NCI-H2081 treated with DMSO at 0.1 percent for 48 hours (cell line): ENCODE measurements around the gene RNF141.
A peak's percentile ranks its signal among the peaks of the same experiment; 100 is the strongest.

Experiments used
- DNase-seq: peaks from one replicate; lab custom pipeline; 2025; lab: John Stamatoyannopoulos, UW

Gene RNF141, protein sequence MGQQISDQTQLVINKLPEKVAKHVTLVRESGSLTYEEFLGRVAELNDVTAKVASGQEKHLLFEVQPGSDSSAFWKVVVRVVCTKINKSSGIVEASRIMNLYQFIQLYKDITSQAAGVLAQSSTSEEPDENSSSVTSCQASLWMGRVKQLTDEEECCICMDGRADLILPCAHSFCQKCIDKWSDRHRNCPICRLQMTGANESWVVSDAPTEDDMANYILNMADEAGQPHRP

GRCh38 chr11:10540915-10541560 is at the start of gene RNF141:
Gene RNF141, minus strand, starts transcription at chr11:10541187. Its CDS starts 7,029 bp downstream, at chr11:10534158.
- peak; percentile 83 for DNase-seq

DNA sequence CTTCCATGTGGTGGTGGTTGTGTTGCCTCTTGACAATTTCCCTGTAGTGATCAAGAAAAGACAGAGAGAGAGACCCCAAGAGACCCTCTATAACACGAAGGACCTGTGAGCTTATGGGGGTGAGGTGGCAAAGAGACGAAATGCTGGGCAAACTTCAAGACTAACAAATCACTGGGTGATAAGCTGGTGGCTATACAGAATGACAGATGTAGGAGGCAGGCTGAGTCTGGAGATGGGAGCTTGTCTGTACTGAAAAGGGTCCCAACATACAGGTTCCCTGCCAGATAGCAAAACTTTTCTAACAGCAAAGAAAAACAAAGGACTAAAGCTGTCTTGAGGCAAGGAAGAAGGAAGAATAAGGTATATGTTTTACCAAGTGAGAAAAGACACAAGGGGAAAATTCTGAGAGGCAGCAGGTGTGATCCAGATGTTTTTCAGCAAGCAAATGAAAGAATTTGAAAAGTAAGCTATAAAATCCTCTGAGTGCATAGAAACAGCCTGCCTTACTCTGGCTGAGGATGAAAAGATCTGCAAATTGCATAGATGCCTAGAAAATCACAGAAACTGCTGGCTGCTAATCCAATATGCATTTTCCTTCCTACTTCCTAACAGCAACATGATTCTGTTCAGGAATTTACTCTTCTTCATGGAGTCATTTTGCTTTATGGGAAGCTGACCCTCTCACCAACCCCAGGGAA is 49.4 kb upstream of the RNF141 start:
- DNase-seq: no peak

- no peak for DNase-seq
Observed at GRCh38 chr11:10588904-10589303, 47.9 kb upstream of the RNF141 start.

DNA sequence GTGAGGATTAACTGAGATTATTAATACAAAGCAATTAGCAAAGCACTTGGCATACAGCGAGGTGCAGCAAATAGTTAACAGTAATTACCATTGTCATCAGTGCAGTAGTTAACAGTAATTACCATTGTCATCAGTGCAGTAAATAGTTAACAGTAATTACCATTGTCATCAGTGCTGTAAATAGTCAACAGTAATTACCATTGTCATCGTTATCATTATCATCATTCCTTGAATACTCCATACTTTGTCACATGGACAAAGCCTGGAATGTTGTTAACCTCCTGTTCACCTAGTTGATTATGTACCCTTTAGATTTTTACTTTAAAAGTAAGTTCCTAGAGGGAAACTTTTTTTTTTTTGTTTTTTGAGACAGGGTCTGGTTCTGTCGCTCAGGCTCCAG is 47.0 kb upstream of the RNF141 start:
- DNase-seq: no peak

- DNase-seq: no peak
Observed at GRCh38 chr11:10587388-10587787, 46.4 kb upstream of the RNF141 start.

- no peak for DNase-seq
Observed at GRCh38 chr11:10584071-10584501, 43.1 kb upstream of the RNF141 start.

DNA sequence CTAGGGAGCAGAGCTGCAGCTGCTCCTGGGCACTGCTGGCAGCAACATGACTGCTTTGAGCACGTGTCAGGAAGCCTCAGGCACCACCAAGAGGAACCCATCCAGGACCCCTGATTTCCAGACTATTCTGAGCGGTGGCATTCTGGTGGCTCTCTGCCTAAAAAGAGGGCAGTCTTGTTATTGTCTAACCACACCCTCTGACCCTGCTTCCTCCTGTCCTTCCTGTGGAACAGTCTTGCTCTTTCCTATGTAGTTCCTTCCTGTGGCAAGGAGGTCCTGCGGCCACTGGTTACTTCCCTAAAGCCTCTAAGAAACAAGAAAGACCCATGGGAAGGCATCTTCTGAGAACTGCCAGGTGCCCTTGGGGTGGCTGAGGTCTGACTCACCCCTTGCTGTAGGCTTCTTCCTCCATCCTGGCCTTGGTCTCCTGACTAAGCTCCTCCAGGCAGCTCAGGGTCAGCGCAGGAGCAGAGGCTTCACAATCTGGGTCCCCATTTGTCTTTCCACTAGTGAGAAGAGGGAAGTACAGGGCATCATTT is 40.6 kb upstream of the RNF141 start:
- no peak for DNase-seq

DNA sequence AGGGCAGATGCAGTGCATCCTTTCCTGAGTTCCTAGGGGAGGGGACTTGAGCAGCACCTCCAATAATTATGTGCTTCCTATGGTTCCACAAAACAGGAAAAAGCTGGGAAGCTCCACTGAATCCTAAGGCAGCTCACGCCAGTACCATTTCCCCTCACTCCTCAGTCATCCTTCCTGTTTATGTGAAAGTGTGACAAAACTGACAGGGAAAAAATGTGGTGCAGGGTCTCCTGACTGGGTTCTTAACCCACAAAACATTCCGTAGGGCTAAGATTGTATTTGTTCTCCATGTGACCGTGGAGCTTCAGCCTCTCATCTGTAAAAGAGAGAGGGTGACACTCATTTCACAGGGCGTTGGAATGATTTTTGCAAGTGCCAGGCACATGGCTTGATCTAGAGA is 39.6 kb upstream of the RNF141 start:
- DNase-seq: no peak

DNA sequence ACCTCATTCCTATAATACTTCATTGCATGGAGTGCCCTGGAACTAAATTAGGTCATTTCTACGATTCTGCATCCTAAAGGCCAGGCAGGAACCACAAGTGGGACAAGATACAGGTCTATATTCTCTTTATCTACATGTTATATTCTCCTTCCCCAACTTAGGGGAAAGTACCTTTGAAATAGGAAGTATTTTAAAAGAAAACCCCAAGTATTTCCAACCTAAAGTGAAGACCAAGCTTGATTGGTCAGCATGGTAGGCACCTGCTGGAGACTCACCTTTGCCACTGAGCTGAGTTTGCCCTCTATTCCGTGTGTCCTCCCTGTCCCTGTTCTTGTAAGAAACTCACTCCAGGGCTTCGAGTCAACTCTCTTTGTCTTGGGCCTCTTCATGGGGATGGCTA is 38.7 kb upstream of the RNF141 start:
- no peak for DNase-seq

- no peak for DNase-seq
Observed at GRCh38 chr11:10576035-10576398, 35.0 kb upstream of the RNF141 start.

GRCh38 chr11:10575346-10576034 is 34.5 kb upstream of the RNF141 start:
- DNase-seq: no peak

GRCh38 chr11:10573556-10573955 is 32.6 kb upstream of the RNF141 start:
- DNase-seq: no peak

- no peak for DNase-seq
Observed at GRCh38 chr11:10573028-10573427, 32.0 kb upstream of the RNF141 start.

- no peak for DNase-seq
Observed at GRCh38 chr11:10572533-10572932, 31.5 kb upstream of the RNF141 start.

DNA sequence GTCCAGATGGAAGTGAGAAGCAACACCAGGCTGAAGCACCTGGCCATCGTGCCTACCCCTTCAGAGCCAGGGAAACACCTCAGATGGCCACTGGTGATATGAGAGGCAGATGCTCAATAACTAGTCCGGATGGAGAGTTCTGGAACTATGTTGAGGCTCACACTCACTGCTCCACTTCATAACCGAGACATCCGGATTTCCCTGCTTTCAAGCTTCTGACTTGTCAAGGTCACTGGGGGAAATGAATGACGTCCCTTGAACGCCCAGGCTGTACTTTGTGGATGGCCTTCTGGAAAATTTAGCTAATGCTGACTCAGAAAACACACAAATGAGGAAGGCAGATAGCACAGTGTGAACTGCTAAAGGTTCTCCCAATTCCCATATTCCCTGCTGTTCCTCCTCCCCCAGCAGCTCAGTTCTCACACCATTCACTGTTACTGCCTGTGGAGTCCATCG is 27.5 kb upstream of the RNF141 start, which contains the start of gene LYVE1:
TSS of gene LYVE1 (minus strand) at position 180 of the 456 bp plus-strand sequence. CDS start at position 47, 133 bp downstream.
- DNase-seq: no peak

GRCh38 chr11:10567446-10567845 is 26.5 kb upstream of the RNF141 start:
- DNase-seq: no peak

- DNase-seq: no peak
Observed at GRCh38 chr11:10566257-10566957, 25.4 kb upstream of the RNF141 start.

DNA sequence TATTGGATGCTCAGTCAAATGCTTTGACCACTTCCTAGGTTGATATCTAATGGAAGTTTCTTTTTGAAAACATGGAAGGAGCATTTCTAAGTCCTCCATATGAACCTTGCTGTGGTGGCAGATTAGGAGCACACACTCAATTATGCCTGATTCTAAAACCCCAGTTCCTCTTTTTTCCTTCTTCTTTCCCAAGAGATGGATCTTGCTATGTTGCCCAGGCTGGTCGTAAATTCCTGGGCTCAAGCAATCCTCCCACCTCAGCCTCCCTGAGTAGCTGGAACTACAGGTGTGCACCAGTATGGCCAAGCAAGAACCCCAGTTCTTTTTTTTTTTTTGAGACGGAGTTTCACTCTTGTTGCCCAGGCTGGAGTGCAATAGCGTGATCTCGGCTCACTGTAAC is 24.5 kb upstream of the RNF141 start:
- no peak for DNase-seq

DNA sequence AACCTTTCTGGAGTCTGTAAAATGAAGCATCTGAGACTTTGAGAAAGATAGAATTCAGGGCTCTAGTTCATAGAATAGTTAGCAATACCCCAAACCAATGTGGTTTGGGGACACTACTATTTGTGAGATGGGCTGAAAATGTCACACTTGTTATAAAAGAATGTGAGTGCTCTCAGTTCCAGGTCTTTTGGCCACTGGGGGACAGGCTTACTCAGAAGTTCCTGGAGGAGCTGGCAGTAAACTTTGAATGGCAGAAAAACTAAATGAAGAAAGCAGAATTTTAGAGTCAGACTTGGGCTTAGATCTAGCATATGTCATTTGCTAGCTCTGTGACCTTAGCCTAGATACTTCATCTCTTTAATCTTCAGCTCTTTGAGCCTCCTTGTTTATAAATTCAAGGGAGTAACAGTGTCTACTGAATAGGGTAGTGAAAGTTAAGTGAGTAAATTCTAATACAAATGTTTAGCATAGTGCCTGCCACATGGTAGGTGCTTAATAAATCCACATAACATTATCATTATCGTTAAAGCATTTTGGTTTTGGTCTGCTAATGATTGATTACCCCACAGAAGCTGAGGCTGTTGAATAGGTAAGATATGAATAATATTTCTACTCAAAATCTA is 23.8 kb upstream of the RNF141 start:
- DNase-seq: no peak

DNA sequence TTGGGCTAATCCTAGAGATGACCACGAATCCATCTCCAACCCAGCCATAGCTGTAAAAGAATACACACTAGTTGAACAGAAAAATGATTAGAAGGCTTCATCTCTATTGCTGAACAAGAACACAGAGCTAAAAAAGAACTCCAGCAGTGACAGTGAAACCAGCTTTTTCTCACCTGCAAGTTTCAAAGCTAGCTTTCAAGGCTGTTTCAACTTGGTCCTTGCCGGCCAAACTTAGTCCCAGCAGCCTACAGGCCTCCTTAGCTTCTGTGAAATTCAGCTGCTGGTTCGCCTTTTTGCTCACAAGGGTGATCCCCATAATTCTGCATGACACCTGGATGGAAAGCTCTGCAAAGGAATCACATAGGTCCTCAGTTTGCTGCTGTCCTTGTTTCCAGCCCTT is 23.0 kb upstream of the RNF141 start:
- no peak for DNase-seq

DNA sequence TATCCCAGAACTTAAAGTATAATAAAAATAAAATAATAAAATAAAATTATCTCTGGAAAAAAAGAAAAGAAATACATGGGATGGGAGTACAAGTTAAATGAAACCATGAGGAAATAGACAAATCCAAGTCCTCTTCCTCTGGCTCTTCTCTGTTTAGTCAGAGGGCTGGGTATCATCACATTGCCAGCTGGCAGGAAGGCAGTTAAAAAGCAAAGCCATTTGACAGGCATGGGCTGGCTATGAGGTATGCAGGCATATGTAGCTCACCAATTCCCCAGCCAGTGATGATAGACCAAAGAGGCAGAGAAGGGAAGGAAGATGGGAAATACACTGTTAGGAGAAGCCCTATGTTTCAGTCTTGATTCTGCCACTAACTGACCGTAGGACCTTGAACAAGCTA is 21.0 kb upstream of the RNF141 start:
- no peak for DNase-seq
